Chondrocyte (in vitro differentiated cells): ENCODE results near the gene TYMP. TPM values are rescaled to one million over a fixed set of nuclear protein-coding genes. Genes with fewer than 3 reads are reported as not detected.
"Not testable (repeated sequence)": the region's sequence is repeated elsewhere in the genome, so short reads cannot be mapped to it uniquely, and the experiment has no call there.

ENCODE experiments used
- DNase-seq: peaks from one replicate; pipeline ENCODE4 v3.0.0; 2021; ENCODE audit warnings: mixed read lengths, low spot score
- H3K27ac Mint-ChIP-seq: one replicate; pipeline ENCODE4 v1.8.0; 2021; ENCODE audit warnings: mild to moderate bottlenecking, moderate library complexity, mixed read lengths; ENCODE audit not compliant: unreplicated experiment
- H3K27me3 Mint-ChIP-seq: 2 replicates; pipeline ENCODE4 v1.8.0; 2021; ENCODE audit warnings: low read depth, mixed read lengths
- H3K36me3 Mint-ChIP-seq: 2 replicates; pipeline ENCODE4 v1.8.0; 2021; ENCODE audit warnings: low read depth, mixed read lengths
- H3K4me1 Mint-ChIP-seq: 2 replicates; pipeline ENCODE4 v1.8.0; 2021; ENCODE audit warnings: low read depth, mild to moderate bottlenecking, mixed read lengths
- H3K4me3 Mint-ChIP-seq: one replicate; pipeline ENCODE4 v1.8.0; 2021; ENCODE audit warnings: mild to moderate bottlenecking, moderate library complexity, mixed read lengths; ENCODE audit not compliant: unreplicated experiment
- H3K9me3 Mint-ChIP-seq: 2 replicates; pipeline ENCODE4 v1.8.0; 2021; ENCODE audit warnings: low read depth, mixed read lengths
- CTCF ChIP-seq: fragments of 200-600 bp; sonication (generic); IDR thresholded peaks from 2 replicates; pipeline ENCODE4 v1.5.0; 2021; ENCODE audit warnings: antibody characterized with exemption, mild to moderate bottlenecking, moderate library complexity
- total RNA-seq: library from RNA; stranded (reverse); gene quantifications from 3 replicates; pipeline ENCODE4 v1.2.1, GENCODE V29; 2021

TYMP gene
- total RNA-seq, 1 donor from 2014 or later, result 39.5 TPM

- H3K27ac Mint-ChIP-seq, result no peak overlapping the region
- peaks cover 7% of the 10 kb centered on the region for H3K36me3 Mint-ChIP-seq
- H3K9me3 Mint-ChIP-seq, result no peaks in the 10 kb centered on the region
- H3K27me3 Mint-ChIP-seq, result no peaks in the 10 kb centered on the region
- H3K4me1 Mint-ChIP-seq, result peaks cover 39% of the 10 kb centered on the region
- TF ChIP-seq CTCF, result no peak
- no peak overlapping the region for H3K4me3 Mint-ChIP-seq
- no peak for DNase-seq
Observed at GRCh38 chr22:50523458-50523805, 6.4 kb downstream of the TYMP start.

GRCh38 chr22:50522806-50523438 is 6.9 kb downstream of the TYMP start:
- no peaks in the 10 kb centered on the region for H3K27me3 Mint-ChIP-seq
- TF ChIP-seq CTCF, result no peak
- H3K4me3 Mint-ChIP-seq, result no peak overlapping the region
- no peak overlapping the region for H3K27ac Mint-ChIP-seq
- peaks cover 34% of the 10 kb centered on the region for H3K4me1 Mint-ChIP-seq
- no peaks in the 10 kb centered on the region for H3K9me3 Mint-ChIP-seq
- H3K36me3 Mint-ChIP-seq, result peaks cover 7% of the 10 kb centered on the region
- no peak for DNase-seq

GRCh38 chr22:50522208-50522805 is 7.5 kb downstream of the TYMP start:
- peaks cover 28% of the 10 kb centered on the region for H3K4me1 Mint-ChIP-seq
- no peaks in the 10 kb centered on the region for H3K27me3 Mint-ChIP-seq
- no peak for DNase-seq
- no peak overlapping the region for H3K4me3 Mint-ChIP-seq
- peaks cover 9% of the 10 kb centered on the region for H3K36me3 Mint-ChIP-seq
- H3K27ac Mint-ChIP-seq, result no peak overlapping the region
- TF ChIP-seq CTCF, result no peak
- no peaks in the 10 kb centered on the region for H3K9me3 Mint-ChIP-seq

DNA sequence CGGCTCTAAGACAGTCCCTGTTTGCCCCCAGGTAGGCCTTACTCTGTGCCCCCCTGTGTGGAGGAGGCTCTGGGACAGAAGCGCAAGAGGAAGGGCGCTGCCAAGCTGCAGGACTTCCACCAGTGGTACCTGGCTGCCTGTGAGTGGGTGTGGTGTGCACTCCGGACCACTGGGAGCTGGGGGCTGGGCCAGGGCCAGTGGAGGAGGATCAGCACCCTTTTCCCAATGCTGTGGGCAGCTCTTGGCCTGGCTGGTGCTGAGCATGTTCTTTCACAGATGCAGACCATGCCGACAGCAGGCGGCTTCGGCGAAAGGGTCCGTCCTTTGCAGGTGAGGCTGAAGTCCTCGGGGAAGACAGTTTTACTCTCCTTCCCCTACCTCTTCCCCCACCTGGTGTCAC is 8.1 kb downstream of the TYMP start:
- Mint-ChIP-seq H3K36me3 (peaks cover 9% of the 10 kb centered on the region), H3K4me1 (peaks cover 22% of the 10 kb centered on the region), H3K27ac (no peak overlapping the region), H3K4me3 (no peak overlapping the region), H3K27me3 (no peaks in the 10 kb centered on the region), H3K9me3 (no peaks in the 10 kb centered on the region)
- no peak for TF ChIP-seq CTCF
- peak; percentile 79 for DNase-seq

DNA sequence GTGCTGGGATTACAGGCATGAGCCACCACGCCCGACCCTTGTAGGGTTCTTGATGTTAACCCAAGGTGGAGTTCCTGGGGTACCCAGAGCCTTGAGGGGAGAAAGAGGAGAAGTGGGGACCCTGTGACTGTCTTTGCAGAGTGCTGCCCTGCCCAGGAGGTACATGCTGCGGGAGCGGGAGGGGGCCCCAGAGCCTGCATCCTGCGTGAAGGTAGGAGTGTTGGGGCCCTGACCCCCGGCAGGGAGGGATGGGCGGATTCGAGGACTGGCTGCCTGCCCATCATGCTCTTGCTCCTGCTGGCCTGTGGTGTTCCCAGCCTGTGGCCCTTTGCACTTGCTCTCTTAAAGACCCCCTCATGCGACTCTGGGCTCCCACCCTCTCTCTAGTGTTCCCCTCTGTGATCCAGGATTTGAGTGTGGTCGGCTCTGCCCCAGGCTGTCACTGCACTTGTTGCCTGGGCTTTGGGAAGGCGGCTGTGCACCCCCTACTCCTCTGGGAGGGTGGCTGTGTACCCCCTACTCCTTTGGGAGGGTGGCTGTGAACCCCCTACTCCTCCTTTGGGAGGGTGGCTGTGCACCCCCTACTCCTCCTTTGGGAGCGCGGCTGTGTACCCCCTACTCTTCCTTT is 8.9 kb downstream of the TYMP start:
- Mint-ChIP-seq H3K4me3 (no peak overlapping the region), H3K4me1 (peaks cover 20% of the 10 kb centered on the region), H3K36me3 (peaks cover 9% of the 10 kb centered on the region), H3K27me3 (no peaks in the 10 kb centered on the region), H3K9me3 (no peaks in the 10 kb centered on the region), H3K27ac (no peak overlapping the region)
- no peak for TF ChIP-seq CTCF
- no peak for DNase-seq

DNA sequence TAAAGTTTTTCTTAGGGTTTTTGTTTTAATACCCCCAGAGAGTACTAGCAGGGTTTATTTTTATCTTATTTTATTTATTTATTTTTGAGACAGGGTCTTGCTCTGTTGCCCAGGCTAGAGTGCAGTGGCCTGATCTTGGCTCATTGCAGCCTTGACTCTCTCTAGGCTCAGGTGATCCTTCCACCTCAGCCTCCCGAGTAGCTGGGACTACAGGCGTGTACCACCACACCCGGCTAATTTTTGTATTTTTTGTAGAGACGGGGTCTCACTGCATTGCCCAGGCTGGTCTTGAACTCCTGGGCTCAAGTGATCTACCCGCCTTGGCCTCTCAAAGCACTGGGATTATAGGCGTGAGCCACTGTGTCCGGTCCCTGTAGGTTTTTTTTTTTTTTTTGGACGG is 9.6 kb downstream of the TYMP start:
- H3K36me3 Mint-ChIP-seq, result peaks cover 11% of the 10 kb centered on the region
- H3K27me3 Mint-ChIP-seq, H3K27ac Mint-ChIP-seq, H3K4me3 Mint-ChIP-seq, DNase-seq, H3K9me3 Mint-ChIP-seq: not testable (repeated sequence)
- H3K4me1 Mint-ChIP-seq, result peaks cover 20% of the 10 kb centered on the region
